HG03558 (cell line): Measurements from ENCODE around the gene SCAF1.
"Not testable (repeated sequence)": the region's sequence is repeated elsewhere in the genome, so short reads cannot be mapped to it uniquely, and the experiment has no call there.

Experiments
- ATAC-seq: cut with Tn5 transposase; IDR thresholded peaks from one replicate; pipeline ENCODE4 v1.9.1; 2021; ENCODE audit warnings: moderate number of reproducible peaks; ENCODE audit not compliant: unreplicated experiment; ENCODE audit errors: extremely low read depth

SCAF1 gene

DNA sequence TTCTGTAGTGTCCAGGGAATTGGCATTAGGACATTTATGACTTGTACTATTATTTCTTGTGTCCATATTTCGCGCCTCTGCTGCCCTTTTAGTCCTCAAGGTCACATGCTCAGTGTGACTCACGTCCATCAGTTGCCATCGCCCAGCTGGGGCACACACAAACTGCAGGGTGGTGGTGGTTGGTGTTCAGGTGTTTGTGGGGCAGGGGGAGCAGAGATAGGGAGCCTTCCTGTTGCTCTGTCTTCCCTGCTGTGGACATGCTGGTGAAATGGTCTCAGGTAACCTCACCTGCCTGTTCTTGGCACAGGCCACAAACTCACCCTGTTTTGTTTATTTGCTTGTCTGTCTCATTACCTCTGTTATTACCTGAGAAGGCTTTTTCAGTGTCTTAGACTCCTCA is 28.6 kb upstream of the SCAF1 start:
- no peak for ATAC-seq

DNA sequence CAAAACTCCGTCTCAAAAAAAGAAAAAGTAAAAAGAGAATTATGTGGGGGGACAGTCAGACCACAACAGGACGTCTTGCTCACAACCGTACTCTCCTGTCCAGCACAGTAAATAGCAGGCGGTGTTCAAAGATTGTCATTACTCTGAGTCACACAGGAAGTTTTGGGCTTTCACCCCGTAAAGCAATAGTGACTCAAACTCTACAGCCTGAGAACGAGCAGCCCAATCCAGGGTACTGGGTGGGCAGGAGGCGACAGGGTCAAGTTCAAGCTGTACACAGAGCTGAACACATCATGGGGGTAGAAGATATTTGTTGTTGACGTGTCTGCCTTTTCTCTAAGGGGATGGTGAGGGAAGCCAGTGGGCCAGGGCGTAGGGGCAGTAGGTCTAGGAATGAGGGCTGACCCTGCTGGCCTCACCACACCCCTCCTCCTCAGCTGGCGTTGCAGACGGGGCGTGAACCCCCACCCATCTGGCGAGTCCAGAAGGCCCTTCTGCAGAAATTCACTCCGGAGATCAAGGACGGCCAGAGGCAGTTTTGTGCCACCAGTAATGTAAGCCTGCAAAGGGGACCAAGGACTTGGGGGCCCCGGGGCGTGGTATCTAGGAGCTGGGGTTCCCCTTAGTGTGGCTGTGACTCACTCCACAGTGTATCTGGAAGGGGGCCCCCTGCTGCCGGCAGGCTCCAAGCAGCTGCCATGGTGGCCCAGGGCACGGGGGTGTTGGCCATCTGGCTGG is 27.7 kb upstream of the SCAF1 start:
- ATAC-seq: no peak

DNA sequence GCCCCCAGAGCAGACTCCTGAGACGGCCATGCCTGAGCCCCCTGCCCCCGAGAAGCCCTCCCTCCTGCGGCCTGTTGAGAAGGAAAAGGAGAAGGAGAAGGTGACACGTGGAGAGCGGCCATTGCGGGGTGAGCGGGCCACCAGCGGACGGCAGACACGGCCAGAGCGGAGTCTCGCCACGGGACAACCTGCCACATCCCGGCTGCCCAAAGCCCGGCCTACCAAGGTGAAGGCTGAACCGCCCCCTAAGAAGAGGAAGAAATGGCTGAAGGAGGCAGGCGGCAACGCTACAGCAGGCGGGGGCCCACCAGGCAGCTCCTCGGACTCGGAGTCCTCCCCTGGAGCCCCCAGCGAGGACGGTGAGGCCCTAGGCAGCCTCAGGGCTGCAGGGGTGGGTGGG is 26.1 kb upstream of the SCAF1 start:
- no peak for ATAC-seq

DNA sequence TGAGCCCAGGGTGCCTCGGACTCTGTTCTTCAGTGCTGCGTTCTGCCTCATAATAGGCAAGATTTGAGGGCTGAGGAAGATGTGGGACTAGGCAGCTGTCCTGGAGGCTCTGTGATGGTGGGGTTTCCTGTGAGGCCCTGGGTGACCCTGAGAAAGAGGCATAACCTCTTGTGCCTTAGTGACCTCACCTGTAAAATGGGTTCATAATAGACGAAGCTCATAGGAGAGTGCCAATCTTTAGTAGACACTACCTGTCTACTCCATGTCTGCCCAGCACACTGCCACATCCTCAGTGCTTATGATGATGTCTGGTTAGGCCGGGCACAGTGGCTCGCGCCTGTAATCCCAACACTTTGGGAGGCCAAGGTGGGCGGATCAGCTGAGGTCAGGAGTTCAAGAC is 25.5 kb upstream of the SCAF1 start:
- ATAC-seq: no peak

DNA sequence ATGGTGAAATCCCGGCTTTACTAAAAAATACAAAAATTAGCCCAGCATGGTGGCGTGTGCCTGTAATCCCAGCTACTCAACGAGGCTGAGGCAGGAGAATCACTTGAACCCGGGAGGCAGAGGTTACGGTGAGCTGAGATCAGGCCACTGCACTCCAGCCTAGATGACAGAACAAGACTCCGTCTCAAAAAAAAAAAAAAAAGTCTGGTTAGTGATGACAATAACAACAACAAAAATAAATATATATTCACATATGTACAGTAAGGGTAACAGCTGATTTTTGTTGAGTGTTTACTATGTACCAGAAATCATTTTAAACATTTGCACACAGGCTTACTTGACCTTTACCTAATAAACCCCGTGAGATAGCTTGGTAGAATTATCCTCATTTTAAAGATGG is 25.1 kb upstream of the SCAF1 start:
- ATAC-seq: no peak

DNA sequence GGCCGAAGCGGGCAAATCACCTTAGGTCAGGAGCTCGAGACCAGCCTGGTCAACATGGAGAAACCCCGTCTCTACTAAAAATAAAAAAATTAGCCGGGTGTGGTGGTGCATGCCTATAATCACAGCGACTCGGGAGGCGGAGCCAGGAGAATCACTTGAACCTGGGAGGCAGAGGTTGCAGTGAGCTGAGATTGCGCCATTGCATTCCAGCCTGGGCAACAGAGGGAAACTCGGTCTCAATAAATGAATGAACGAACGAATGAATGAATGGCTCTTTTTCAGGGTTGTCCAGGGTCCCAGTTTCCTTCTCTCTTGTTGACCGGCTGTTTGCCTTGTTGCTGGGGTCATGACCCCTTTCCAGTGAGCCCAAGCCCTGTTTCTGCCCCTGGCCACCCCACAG is 24.1 kb upstream of the SCAF1 start:
- ATAC-seq: not testable (repeated sequence)

DNA sequence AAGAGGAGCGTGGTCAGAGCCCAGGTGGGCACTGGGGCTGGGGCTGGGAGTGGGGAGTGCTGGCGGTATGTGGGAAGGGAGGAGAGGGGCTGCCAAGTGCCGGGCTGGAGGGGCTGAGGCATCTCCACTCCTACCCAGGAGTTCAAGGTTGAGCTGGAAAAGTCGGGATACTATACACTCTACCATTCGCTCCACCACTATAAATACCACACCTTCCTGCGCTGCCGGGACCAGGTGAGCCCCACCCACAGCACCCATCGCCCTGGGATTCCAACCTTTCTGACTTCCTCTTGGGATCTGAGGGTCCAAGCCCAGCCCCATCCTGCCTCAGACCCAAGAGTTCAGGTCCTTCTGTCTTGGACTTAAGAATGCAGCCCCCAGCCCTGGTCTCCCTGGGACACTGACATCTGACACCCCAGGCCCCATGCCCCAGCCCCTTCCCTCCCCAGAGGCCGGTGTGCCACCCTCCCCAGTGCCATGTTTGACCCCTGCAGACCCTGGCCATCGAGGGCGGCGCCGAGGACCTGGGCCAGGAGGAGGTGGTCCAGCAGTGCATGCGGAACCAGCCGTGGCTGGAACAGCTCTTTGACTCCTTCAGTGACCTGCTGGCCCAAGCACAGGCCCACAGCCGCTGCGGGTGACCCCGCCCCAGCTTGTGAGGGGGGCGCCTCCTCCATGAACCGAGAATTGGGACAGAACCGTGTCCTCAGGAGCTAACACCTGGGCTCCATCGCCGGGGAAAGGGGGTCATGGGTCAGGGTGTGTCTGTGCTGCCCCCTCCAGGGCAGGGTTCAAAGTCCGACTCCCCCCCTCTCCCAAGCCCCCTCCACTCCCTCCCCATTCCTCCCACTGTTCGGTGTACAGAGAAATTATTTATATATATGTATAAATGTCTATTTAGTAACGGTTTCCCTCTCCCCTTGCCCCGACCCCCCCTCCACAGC is 16.8 kb upstream of the SCAF1 start:
- ATAC-seq: no peak

DNA sequence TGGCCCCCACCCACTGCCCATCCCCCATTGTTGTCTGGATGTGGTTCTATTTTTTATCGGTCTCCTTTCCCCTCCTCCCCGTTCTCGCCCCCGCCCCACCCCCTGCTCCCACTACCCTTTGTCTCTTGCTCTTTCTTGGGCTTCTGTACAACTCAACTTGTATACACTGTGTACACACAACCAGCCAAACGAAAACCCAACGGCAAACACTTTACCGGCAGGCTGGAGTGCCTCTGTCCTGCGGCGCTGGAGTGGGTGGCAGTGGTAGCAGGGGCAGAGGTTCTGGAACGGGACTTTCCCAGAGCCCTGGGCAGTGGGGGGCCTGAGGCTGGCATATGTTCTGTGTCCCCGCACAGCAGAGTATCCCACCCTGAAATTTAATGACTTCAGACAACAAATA is 15.8 kb upstream of the SCAF1 start:
- no peak for ATAC-seq

DNA sequence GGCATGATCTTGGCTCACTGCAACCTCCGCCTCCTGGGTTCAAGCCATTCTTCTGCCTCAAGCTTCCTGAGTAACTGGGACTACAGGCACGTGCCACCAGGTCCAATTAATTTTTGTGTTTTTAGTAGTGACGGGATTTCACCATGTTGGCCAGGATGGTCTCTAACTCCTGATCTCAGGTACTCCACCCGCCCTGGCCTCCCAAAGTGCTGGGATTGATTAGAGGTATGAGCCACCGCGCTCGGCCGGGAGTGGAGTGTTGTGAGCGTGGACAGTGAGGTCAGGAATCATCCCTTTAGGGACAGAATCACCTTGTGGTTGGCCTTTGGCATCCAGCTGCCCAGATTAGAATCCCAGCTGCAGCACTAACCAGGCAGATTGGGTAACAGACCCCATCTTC is 12.3 kb upstream of the SCAF1 start:
- no peak for ATAC-seq

DNA sequence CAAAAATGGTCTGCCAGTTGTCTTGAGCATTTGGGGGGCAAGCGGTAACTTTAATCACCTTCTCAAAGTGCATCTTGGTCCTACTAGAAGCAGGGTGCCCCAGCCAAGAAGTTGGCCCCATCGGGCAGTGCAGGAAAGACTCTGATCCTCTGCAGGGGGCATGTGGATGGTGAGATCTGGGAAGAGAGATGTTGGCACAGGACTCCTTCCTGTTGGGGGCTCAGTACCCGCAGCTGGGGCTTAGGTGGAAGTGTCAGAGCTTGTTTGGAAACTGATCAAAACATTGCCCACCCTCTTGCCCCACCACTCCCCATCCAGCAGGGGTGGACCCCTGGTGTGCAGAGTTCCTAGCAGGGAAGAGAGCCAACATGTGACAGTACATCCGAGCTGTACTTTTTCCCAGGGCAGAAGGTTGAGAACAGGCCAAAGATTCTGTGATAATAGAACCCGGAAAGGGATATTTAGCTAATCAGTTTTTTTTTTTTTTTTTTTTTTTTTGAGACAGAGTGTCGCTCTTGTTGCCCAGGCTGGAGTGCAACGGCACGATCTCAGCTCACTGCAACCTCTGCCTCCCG is 10.9 kb upstream of the SCAF1 start:
- no peak for ATAC-seq

DNA sequence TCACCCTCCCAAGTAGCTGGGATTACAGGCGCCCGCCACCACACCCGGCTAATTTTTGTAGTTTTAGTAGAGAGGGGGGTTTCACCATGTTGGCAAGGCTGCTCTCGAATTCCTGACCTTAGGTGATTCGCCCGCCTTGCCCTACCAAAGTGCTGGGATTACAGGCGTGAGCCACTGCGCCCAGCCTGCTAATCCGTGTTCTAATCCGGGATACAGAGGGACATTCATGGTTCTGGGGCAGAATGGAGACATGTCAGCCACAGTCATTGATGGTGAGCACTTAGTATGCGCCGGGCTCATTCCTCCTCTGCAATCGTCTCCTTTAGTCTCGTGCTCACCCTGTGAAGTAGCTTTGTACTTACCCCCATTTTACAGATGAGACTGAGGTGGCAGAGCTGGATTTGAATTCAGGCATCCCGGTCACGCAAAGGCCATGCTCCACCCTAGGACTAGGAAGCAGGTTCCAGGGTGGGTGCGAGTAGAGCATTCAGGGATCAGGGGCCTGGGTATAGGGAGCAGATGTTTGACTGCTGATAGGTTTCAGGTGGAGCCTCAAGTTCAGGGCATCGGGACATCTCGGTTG is 10.3 kb upstream of the SCAF1 start:
- no peak for ATAC-seq

DNA sequence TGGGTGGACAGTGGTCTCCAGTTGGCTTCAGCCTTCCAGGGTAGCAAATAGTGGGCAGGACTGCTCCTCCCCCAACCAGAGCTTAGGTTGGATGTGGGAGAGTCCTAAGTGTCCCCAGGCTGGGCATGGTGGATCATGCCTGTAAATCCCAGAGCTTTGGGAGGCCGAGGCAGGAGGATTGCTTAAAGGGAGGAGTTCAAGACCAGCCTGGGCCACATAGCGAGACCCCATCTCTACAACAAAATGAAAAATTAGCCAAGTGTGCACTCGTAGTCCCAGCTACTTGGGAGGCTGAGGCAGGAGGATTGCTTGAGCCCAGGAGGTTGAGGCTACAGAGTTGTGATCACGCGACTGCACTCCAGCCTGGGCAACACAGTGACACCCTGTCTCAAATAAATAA is 9.4 kb upstream of the SCAF1 start:
- no peak for ATAC-seq

DNA sequence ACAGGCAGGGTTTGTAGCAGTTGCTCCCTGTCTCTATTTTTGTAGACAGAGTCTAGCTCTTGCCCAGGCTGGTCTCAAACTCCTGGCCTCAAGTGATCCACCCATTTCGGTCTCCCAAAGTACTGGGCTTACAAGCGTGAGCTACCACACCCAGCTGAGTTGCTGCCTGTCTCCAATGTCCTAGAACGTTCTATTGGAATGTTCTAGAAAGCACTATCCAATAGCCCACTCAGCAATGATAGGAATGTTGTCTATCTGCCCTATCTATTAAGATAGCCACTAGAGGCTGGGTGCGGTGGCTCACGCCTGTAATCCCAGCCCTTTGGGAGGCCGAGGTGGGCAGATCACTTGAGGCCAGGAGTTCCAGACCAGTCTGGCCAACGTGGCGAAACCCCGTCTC is 8.7 kb upstream of the SCAF1 start:
- not testable (repeated sequence) for ATAC-seq

DNA sequence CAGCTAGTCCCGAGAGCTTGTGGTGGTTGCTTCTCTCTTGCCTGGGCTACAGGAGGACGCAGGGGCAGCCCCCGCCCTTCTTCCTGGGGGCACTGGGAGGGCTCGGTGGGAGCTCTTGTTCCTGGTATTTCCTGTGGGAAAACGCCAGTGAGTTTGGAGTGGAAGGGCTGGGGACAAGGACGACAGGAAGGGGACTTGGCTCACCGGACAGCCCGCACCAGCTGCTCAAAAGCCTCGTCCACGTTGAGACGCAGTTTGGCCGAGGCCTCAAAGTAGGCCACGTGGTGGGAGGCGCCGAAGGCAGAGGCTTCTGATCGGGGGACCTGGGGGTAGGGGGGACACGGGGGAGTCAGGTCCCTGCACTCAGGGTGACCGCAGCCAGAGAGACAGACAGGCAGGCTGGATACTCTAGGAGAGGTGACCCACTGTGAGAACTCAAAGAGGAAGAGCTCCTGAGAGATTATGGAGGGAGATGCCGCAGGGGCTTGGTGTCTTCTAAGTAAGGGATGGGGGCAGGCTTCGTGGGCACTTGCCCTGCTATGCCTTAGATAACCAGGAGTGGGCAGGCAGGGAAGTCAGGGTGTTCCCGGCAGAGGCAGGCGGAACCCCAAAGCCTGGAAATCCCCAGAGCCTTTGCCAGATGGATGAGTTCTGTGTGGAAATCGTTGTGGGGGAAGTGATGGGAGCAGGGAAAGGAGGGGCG is 6.3 kb upstream of the SCAF1 start:
- ATAC-seq: no peak

DNA sequence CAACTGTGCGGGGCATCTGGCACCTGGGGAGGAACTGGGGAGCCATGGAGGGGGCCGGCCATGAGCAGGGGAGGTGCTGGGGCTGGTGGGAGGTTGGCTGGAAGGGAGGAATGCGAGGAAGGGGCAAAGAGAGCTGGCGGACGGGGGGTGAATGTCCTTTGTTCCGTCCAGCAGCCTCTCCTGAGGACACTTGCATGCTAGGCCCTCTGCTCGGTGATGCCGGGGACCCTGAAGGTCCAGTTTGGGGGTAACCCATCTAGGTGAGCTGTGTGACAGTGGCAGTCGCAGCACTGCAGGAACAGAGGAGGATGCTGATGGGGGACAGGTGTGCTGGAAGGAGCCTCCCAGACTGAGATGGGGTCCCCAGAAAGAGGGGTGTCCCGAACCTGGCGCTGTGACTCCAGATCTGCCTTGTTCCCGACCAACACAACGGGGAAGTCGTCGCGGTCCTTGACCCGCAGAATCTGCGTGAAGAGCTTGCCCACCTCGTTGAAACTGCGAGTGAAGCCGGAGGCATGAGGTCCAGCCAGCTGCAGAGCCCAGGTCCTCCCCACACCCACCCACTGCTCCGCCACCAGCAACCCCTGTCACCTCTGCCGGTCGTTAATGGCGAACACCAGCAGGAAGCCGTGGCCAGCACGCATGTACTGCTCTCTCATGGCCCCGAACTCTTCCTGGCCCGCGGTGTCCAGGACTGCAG is 5.6 kb upstream of the SCAF1 start:
- ATAC-seq: no peak

DNA sequence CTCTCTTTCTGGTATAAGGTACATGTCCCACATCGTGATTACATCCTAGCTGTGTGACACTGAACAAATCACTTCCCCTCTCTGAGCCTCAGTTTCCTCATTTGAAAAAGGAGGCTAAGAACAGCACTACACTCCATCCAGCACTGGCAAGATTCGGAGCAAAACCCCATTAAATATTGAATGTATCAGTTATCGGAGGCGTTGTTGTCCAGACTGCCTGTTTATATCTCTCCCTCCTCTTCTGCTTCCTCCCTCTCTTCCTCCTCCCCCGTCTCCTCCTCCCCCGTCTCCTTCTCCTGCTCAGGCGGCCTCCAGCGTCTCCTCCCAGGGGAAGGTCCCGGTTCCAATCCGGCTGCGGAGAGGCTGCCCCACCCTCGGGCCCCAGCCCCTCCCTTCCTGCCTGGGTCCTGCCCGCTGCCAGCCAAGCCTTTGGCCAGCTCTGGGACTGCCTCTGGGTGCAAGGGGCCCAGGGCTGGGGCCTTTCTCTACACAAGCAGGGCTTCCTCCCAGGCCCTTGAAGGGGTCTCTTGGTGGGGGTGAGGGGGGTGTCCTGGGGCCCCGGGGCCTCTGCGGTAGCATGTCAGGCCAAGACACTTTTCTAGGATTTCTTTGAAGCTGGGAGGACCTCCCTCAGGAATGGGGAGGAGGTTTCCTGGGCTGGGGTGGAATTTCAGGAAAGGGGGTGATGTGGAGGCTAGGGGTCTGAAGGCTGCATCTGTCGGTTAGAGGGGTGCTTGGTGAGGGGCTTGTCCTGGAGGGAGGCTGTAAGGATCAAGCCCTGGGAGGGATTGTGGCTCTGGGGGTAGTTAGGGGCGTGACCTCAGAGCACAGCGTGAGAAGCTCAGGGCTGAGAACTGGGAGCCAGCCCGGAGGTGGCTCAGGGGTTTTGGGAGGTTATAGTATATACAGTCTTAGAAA is 3.9 kb upstream of the SCAF1 start:
- ATAC-seq: no peak

DNA sequence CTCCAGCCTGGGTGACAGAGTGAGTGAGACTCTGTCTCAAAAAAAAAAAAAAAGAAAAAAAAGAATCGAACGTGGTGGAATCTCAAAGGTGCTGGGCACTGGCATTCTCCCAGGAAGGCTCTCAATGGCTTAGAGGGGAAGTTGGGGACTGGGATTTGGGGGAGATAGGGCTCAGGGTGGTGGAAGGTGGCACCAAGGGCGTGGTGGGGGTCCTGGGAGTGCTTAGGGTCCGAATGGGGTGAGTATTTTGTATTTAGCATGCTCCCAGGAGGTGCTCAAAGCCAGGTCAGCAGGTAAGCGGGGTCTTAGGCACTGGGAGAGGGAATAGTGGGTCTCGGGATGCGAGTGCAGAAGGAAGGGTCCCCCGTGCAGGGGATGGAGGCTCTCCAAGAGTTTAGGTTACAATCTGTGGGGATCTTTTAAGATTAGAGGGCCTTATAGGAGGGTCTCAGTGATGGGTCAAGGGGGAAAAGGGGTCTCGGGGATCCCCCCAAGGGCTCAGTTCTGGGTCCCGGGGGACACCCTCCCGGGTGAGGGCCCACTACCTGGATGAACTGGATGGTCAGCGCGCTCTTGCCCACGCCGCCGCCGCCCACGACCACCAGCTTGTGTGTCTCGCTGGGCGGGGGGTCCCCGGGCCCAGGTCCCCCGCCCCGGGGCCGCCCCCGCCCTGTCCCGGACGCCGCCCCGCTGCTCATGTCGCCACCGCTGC is 2.5 kb upstream of the SCAF1 start:
- ATAC-seq: no peak
